HepG2 (cell line): ENCODE measurements around the gene CLIP2. TPM values are rescaled to one million over a fixed set of nuclear protein-coding genes. Genes with fewer than 3 reads are reported as not detected.

ENCODE experiments used
- CREB1 ChIP-seq, 2 experiments: fragments of 450-650 bp in 1 of 2; IDR thresholded peaks; 2 replicates each; pipeline ENCODE4 v1.6.1; 2016 to 2017; ENCODE audit warnings: control low read depth in 1 of 2, mild to moderate bottlenecking in 1 of 2, missing compliant biosample characterization in 1 of 2, missing genetic modification characterization in 1 of 2
- HIC2 ChIP-seq: sonication (generic); formaldehyde crosslinking; IDR thresholded peaks from 2 replicates; pipeline ENCODE4 v1.9.0; 2022; ENCODE audit warnings: low read depth, missing genetic modification reagents
- HOXA3 ChIP-seq: sonication (generic); formaldehyde crosslinking; IDR thresholded peaks from 2 replicates; pipeline ENCODE4 v1.5.0; 2020; ENCODE audit warnings: missing genetic modification reagents
- KLF13 ChIP-seq: sonication (generic); formaldehyde crosslinking; IDR thresholded peaks from 2 replicates; pipeline ENCODE4 v1.4.0; 2020; ENCODE audit warnings: mild to moderate bottlenecking, missing genetic modification reagents
- KMT2A ChIP-seq: sonication (generic); formaldehyde crosslinking; IDR thresholded peaks from 2 replicates; pipeline ENCODE4 v1.4.0; 2020; ENCODE audit warnings: missing genetic modification reagents
- PRDM15 ChIP-seq: sonication (generic); formaldehyde crosslinking; IDR thresholded peaks from 2 replicates; pipeline ENCODE4 v1.4.0; 2020; ENCODE audit warnings: missing genetic modification reagents
- PTBP1 ChIP-seq: fragments of 200-400 bp; formaldehyde crosslinking; IDR thresholded peaks from 2 replicates; pipeline ENCODE4 v1.6.1; 2018; ENCODE audit warnings: low read length, low read depth; ENCODE audit not compliant: poor library complexity, severe bottlenecking
- ZBTB33 ChIP-seq: sonication (generic); formaldehyde crosslinking; IDR thresholded peaks from 2 replicates; pipeline ENCODE4 v1.4.0; 2020; ENCODE audit warnings: missing genetic modification reagents
- ZBTB37 ChIP-seq: sonication (generic); formaldehyde crosslinking; IDR thresholded peaks from 2 replicates; pipeline ENCODE4 v1.4.0; 2020; ENCODE audit warnings: mild to moderate bottlenecking, missing genetic modification reagents
- ZFX ChIP-seq: sonication (generic); formaldehyde crosslinking; IDR thresholded peaks from 2 replicates; pipeline ENCODE4 v1.4.0; 2020; ENCODE audit warnings: mild to moderate bottlenecking, low read depth, missing genetic modification reagents, moderate library complexity
- ZNF607 ChIP-seq: sonication (generic); formaldehyde crosslinking; IDR thresholded peaks from 2 replicates; pipeline ENCODE4 v1.5.1; 2020; ENCODE audit warnings: missing genetic modification reagents, mild to moderate bottlenecking, borderline replicate concordance
- polyA plus RNA-seq, 8 experiments: library from polyadenylated mRNA; depleted of rRNA in 3 of 8; stranded (reverse) in 7 of 8; unstranded in 1 of 8; fragments of >200 nt; fragmentation: Illumina TruSeq in 4 of 8; extraction: Trizol in 4 of 8; gene quantifications; 2 replicates each; pipeline versions ENCODE4 v1.2.1 to v1.2.3, GENCODE V29; 2011 to 2016; ENCODE audit warnings: low read depth in 4 of 8, missing spikeins in 1 of 8, mixed read lengths in 1 of 8; ENCODE audit not compliant: insufficient read depth in 1 of 8
- total RNA-seq, 5 experiments: library from RNA; depleted of rRNA; stranded (reverse); fragments of >200 nt; fragmentation: Illumina TruSeq; extraction: Trizol; gene quantifications; 2 replicates each; pipeline ENCODE4 v1.2.3, GENCODE V29; 2016; ENCODE audit warnings: low read depth in 1 of 5

The CLIP2 gene
- total and polyA plus RNA-seq, 2 of the 13 experiments (the other 11 are each of a cell fraction or from before 2014, with no cell fraction given) = 6.5 to 17.4 TPM

- no peak for TF ChIP-seq ZBTB33 (CRISPR knock-in tag)
- TF ChIP-seq HIC2 (CRISPR knock-in tag) = no peak
- no peak for TF ChIP-seq PTBP1
- no peak for TF ChIP-seq ZNF607 (CRISPR knock-in tag)
- no peak for TF ChIP-seq PRDM15 (CRISPR knock-in tag)
- no peak for TF ChIP-seq KLF13
- no peak for TF ChIP-seq KMT2A (CRISPR knock-in tag)
- no peak for TF ChIP-seq ZBTB37
- TF ChIP-seq CREB1 (IDR thresholded peaks at IDR 0.05) = no peak
- no peak for TF ChIP-seq CREB1 (CRISPR knock-in tag; IDR thresholded peaks at IDR 0.05)
- TF ChIP-seq ZFX (CRISPR knock-in tag) = no peak
- no peak for TF ChIP-seq HOXA3 (CRISPR knock-in tag)
- TF ChIP-seq, all 625 proteins: peak for 0
Measured at GRCh38 chr7:74325210-74325565, 36.0 kb downstream of the CLIP2 start (continued).
